Measurements from ENCODE around the gene MEX3D. TPM values are rescaled to one million over a fixed set of nuclear protein-coding genes. Genes with fewer than 3 reads are reported as not detected.

Gene MEX3D
- total RNA-seq (2014; rRNA removed) (64.0 and 89.2 TPM in 2 replicates), Bru-seq, nascent RNA (percentile 39 among the genes with signal in this experiment), BruChase-seq, experiment 1, labeled RNA remaining after a 6-hour chase (percentile 61 among the genes with signal in this experiment), BruChase-seq, experiment 2, labeled RNA remaining after a 2-hour chase (percentile 56 among the genes with signal in this experiment)
- long read RNA-seq, partial matches to known transcripts: 5 of 7 reads
- long read RNA-seq, other reads (novel, unspliced or antisense): 1 of 7 reads

DNA sequence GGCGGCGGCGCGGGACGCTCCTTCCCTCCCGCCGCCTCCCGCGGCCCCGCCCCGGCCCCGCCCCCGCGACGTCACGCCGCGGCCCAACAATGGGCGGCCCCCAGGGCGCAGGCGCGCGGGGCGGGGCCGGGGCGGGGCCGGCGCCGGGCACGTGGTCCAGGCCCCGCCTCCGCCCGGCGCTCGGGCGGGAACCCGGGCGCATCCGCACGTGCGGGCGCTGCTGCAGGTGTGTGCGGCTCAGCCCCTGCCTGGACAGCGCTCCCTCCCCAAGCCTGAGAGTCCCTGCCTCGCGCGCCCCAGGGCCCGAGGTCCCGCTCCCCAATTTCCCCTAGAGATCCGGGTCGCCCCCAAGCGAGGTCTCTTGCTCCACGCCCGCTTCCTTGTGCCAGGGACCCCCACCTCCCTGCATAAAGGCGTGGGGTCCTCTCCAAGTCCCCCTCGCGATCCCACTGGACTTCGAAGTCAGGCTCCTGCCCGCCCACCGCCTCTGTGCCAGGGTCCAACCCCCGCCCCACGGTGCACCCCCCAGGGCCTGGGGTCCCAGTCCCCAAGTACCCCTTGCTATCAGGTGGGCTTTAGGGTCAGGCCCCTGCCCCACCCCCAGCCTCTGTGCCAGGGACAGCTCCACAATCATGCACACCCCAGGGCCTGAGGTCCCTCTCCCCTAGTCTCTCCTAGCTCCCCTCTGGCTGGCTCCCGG, at the start of gene MEX3D:
MEX3D (minus strand) TSS at position 6 of the 700 bp plus-strand sequence. CDS start 267 bp downstream, outside the sequence.
- Histone ChIP-seq H3K4me2 (ENCODE audit: low read length) (peak within 1 kb of the TSS; percentile 92), H3K27ac (ENCODE audit: low read length) (no peak within 1 kb of the TSS), H3K9me3 (ENCODE audit: low read length) (no peaks in the 10 kb centered on the region), H2AFZ (ENCODE audit: low read length) (no peak within 1 kb of the TSS; the same call in 1 of the 2 replicates), H3K9me2 (replicated peaks; ENCODE audit: low read length) (no peaks in the 10 kb centered on the region), H3K4me3 (ENCODE audit: low read length) (peak within 1 kb of the TSS; percentile 74), H3F3A (ENCODE audit: low read length, unreplicated experiment) (no peaks in the 10 kb centered on the region), H4K20me1 (ENCODE audit: low read length) (no peaks in the 10 kb centered on the region), H3K79me2 (ENCODE audit: low read length) (peaks cover 22% of the 10 kb centered on the region), H3K9ac (ENCODE audit: low read length) (peak within 1 kb of the TSS; percentile 69; the same call in 1 of the 2 replicates), H3K4me1 (ENCODE audit: insufficient read depth, low read length) (no peaks in the 10 kb centered on the region; the same call in 1 of the 2 replicates), H3K27me3 (ENCODE audit: low read length) (no peaks in the 10 kb centered on the region), H3K36me3 (ENCODE audit: low read depth, low read length) (no peaks in the 10 kb centered on the region)
- ChIA-PET CTCF (no interaction called here), POLR2A (ENCODE audit: unreplicated experiment) (no interaction called here)
- intact Hi-C loops (cut with micrococcal nuclease): no loop called here
- TF ChIP-seq EZH2 (IDR thresholded peaks at IDR 0.05; ENCODE audit: low read length, unreplicated experiment): no peak
- TF ChIP-seq, protein P1, sequence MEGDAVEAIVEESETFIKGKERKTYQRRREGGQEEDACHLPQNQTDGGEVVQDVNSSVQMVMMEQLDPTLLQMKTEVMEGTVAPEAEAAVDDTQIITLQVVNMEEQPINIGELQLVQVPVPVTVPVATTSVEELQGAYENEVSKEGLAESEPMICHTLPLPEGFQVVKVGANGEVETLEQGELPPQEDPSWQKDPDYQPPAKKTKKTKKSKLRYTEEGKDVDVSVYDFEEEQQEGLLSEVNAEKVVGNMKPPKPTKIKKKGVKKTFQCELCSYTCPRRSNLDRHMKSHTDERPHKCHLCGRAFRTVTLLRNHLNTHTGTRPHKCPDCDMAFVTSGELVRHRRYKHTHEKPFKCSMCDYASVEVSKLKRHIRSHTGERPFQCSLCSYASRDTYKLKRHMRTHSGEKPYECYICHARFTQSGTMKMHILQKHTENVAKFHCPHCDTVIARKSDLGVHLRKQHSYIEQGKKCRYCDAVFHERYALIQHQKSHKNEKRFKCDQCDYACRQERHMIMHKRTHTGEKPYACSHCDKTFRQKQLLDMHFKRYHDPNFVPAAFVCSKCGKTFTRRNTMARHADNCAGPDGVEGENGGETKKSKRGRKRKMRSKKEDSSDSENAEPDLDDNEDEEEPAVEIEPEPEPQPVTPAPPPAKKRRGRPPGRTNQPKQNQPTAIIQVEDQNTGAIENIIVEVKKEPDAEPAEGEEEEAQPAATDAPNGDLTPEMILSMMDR (conservative IDR thresholded peaks at IDR 0.05; ENCODE audit: low read depth, low read length): no peak
- no peak for TF ChIP-seq EZH2phosphoT487 (IDR thresholded peaks at IDR 0.05; ENCODE audit: borderline replicate concordance, low read length)
- DNase-seq (peak; percentile 72), ATAC-seq (peak; percentile 47)
- no TSS peak for BruUV-seq (replicated peaks)

DNA sequence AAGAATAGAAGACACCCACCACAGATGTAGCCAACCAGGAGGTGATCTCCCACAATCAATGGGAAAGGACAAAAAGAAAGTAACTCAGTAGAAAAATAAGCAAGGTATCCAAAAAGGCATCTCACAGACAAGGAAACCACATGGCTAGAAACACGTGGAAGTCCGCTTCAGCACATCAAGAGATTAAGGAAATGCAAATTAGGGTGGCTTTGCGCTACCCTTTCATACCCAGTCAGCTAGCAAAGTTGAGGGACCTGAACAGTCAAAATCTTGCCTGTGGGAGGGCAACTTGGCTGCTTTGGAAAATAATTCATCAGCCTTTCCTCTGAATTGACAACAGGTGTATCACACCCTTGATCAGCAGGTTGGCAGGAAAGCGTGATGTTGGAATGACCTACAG, 48.8 kb upstream of the MEX3D start:
- Histone ChIP-seq H3F3A (ENCODE audit: low read length, unreplicated experiment) (no peaks in the 10 kb centered on the region), H3K9ac (ENCODE audit: low read length) (no peak overlapping the region), H3K9me3 (ENCODE audit: low read length) (no peaks in the 10 kb centered on the region), H3K79me2 (ENCODE audit: low read length) (no peaks in the 10 kb centered on the region), H3K9me2 (replicated peaks; ENCODE audit: low read length) (no peaks in the 10 kb centered on the region), H3K4me3 (ENCODE audit: low read length) (no peak overlapping the region), H3K4me1 (ENCODE audit: insufficient read depth, low read length) (no peaks in the 10 kb centered on the region), H2AFZ (ENCODE audit: low read length) (no peak overlapping the region), H3K4me2 (ENCODE audit: low read length) (no peak overlapping the region), H3K27me3 (ENCODE audit: low read length) (no peaks in the 10 kb centered on the region), H3K36me3 (ENCODE audit: low read depth, low read length) (no peaks in the 10 kb centered on the region; the same call in 1 of the 2 replicates), H4K20me1 (ENCODE audit: low read length) (no peaks in the 10 kb centered on the region), H3K27ac (ENCODE audit: low read length) (no peak overlapping the region)
- ChIA-PET POLR2A (ENCODE audit: unreplicated experiment) (no interaction called here), CTCF (no interaction called here)
- TF ChIP-seq EZH2 (IDR thresholded peaks at IDR 0.05; ENCODE audit: low read length, unreplicated experiment) (no peak), EZH2phosphoT487 (IDR thresholded peaks at IDR 0.05; ENCODE audit: borderline replicate concordance, low read length) (no peak)
- TF ChIP-seq, protein P1 (conservative IDR thresholded peaks at IDR 0.05; ENCODE audit: low read depth, low read length): no peak
- BruUV-seq (replicated peaks): no TSS peak
- intact Hi-C loops (cut with micrococcal nuclease): no loop called here
- DNase-seq (no peak), ATAC-seq (no peak)

DNA sequence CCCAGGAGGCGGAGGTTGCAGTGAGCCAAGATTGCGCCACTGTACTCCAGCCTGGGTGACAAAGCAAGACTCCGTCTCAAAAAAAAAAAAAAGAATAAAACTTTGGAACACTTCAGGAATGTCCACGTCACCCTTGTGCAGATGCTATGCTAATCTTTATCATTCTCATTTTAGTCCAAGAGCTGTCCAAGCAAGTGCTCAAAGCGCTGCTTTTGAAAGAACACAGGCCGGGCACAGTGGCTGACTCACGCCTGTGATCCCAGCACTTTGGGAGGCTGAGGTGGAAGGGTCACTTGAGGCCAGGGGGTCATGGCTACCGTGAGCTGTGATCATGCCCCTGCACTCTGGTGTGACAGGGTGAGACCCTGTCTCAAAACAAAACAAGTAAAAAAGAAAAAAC, 48.3 kb upstream of the MEX3D start:
- no peak overlapping the region for H3K4me2 ChIP-seq (ENCODE audit: low read length)
- ChIA-PET POLR2A (ENCODE audit: unreplicated experiment) (no interaction called here), CTCF (no interaction called here)
- TF ChIP-seq EZH2 (IDR thresholded peaks at IDR 0.05; ENCODE audit: low read length, unreplicated experiment): no peak
- TF ChIP-seq, protein P1 (conservative IDR thresholded peaks at IDR 0.05; ENCODE audit: low read depth, low read length): no peak
- no peak for TF ChIP-seq EZH2phosphoT487 (IDR thresholded peaks at IDR 0.05; ENCODE audit: borderline replicate concordance, low read length)
- no peaks in the 10 kb centered on the region for H4K20me1 ChIP-seq (ENCODE audit: low read length)
- H2AFZ ChIP-seq (ENCODE audit: low read length): no peak overlapping the region
- H3K9me2 ChIP-seq (replicated peaks; ENCODE audit: low read length): no peaks in the 10 kb centered on the region
- no TSS peak for BruUV-seq (replicated peaks)
- H3K9me3 ChIP-seq (ENCODE audit: low read length): no peaks in the 10 kb centered on the region
- no peak overlapping the region for H3K27ac ChIP-seq (ENCODE audit: low read length)
- H3K36me3 ChIP-seq (ENCODE audit: low read depth, low read length): no peaks in the 10 kb centered on the region; the same call in 1 of the 2 replicates
- ATAC-seq: no peak
- no peaks in the 10 kb centered on the region for H3F3A ChIP-seq (ENCODE audit: low read length, unreplicated experiment)
- no peaks in the 10 kb centered on the region for H3K27me3 ChIP-seq (ENCODE audit: low read length)
- H3K79me2 ChIP-seq (ENCODE audit: low read length): no peaks in the 10 kb centered on the region
- no peak overlapping the region for H3K4me3 ChIP-seq (ENCODE audit: low read length)
- intact Hi-C loops (cut with micrococcal nuclease): no loop called here
- DNase-seq: no peak
- no peaks in the 10 kb centered on the region for H3K4me1 ChIP-seq (ENCODE audit: insufficient read depth, low read length)
- H3K9ac ChIP-seq (ENCODE audit: low read length): no peak overlapping the region

All from PC-3 (cell line).